HCT116 (cell line): ENCODE measurements around the gene RUFY2.

Source experiments
- ATF3 ChIP-seq: IDR thresholded peaks from 2 replicates; pipeline ENCODE4 v1.6.1; 2012
- CTCF ChIP-seq, 3 experiments: fragments of 200-600 bp in 1 of 3; sonication (generic) in 1 of 3; IDR thresholded peaks in 2 of 3; conservative IDR thresholded peaks in 1 of 3; 2 replicates each; pipeline ENCODE4 v1.5.1; 2012 to 2017; ENCODE audit warnings: low read depth in 2 of 3, low read length in 2 of 3, antibody characterized with exemption in 1 of 3, borderline replicate concordance in 1 of 3, control low read depth in 1 of 3, mild to moderate bottlenecking in 1 of 3, mixed read lengths in 1 of 3, mixed run types in 1 of 3, moderate library complexity in 1 of 3; ENCODE audit not compliant: insufficient read depth in 1 of 3
- EZH2phosphoT487 ChIP-seq: fragments of 200-600 bp; IDR thresholded peaks from 2 replicates; pipeline ENCODE4 v1.6.1; 2018; ENCODE audit warnings: antibody characterized with exemption, borderline replicate concordance
- MAX ChIP-seq: IDR thresholded peaks from 2 replicates; pipeline ENCODE4 v1.6.1; 2012
- POLR2A ChIP-seq: IDR thresholded peaks from 2 replicates; pipeline ENCODE4 v1.7.0; 2011; ENCODE audit warnings: borderline replicate concordance; ENCODE audit not compliant: insufficient read depth, insufficient read length; ENCODE audit errors: extremely low read depth
- REST ChIP-seq: IDR thresholded peaks from 2 replicates; pipeline ENCODE4 v1.6.1; 2012; ENCODE audit warnings: low read depth
- SIN3A ChIP-seq: IDR thresholded peaks from 2 replicates; pipeline ENCODE4 v1.6.1; 2012; ENCODE audit warnings: low read depth
- ZNF274 ChIP-seq: fragments of 200-500 bp; sonication (Bioruptor generic); IDR thresholded peaks from 2 replicates; pipeline ENCODE4 v1.6.1; 2014; ENCODE audit warnings: mild to moderate bottlenecking, low read depth, low read length, inconsistent platforms

- no peak for TF ChIP-seq CTCF (IDR thresholded peaks at IDR 0.05 in 2 of 3, conservative IDR thresholded peaks at IDR 0.05 in 1 of 3; ENCODE audit: borderline replicate concordance in 1 of 3, insufficient read depth in 1 of 3, low read depth in 2 of 3, low read length in 2 of 3)
- TF ChIP-seq EZH2phosphoT487 = no peak
- TF ChIP-seq ATF3 = no peak
- TF ChIP-seq ZNF274 = no peak
- no peak for TF ChIP-seq REST
- no peak for TF ChIP-seq POLR2A
- no peak for TF ChIP-seq SIN3A
- TF ChIP-seq MAX = no peak
Observed at GRCh38 chr10:68305854-68306253, 101.2 kb downstream of the RUFY2 start.
